GM23338 (cell line): Measurements from ENCODE around the gene CCDC80. TPM values are rescaled to one million over a fixed set of nuclear protein-coding genes. Genes with fewer than 3 reads are reported as not detected.

Experiments
- ATAC-seq: fragments of 200-7000 bp; cut with Tn5 transposase; 3 replicates; pipeline ENCODE4 v1.9.1; 2020
- DNase-seq: peaks from one replicate; pipeline ENCODE4 v3.0.0-alpha.2; 2015; ENCODE audit warnings: low spot score
- H2AFZ ChIP-seq: fragments of 200-600 bp; sonication (generic); 2 replicates; pipeline ENCODE4 v1.8.0; 2016; ENCODE audit warnings: antibody characterized with exemption, mild to moderate bottlenecking, moderate library complexity
- H3F3A ChIP-seq: fragments of 200-600 bp; sonication (generic); replicated peaks from 2 replicates; pipeline ENCODE4 v1.8.0; 2017; ENCODE audit warnings: antibody characterized with exemption, mixed run types, low read depth
- H3K27ac ChIP-seq: fragments of 200-600 bp; sonication (generic); 2 replicates; pipeline ENCODE4 v1.6.1; 2016; ENCODE audit warnings: low read depth
- H3K27me3 ChIP-seq: fragments of 200-600 bp; sonication (generic); 2 replicates; pipeline ENCODE4 v1.8.0; 2016; ENCODE audit warnings: mild to moderate bottlenecking, mixed run types, moderate library complexity; ENCODE audit not compliant: insufficient read depth
- H3K36me3 ChIP-seq: fragments of 200-600 bp; sonication (generic); 2 replicates; pipeline ENCODE4 v1.8.0; 2016; ENCODE audit warnings: mild to moderate bottlenecking; ENCODE audit not compliant: insufficient read depth
- H3K4me1 ChIP-seq: fragments of 200-600 bp; sonication (generic); 2 replicates; pipeline ENCODE4 v1.8.0; 2016; ENCODE audit warnings: mild to moderate bottlenecking, moderate library complexity; ENCODE audit not compliant: insufficient read depth
- H3K4me2 ChIP-seq: fragments of 200-600 bp; sonication (generic); 2 replicates; pipeline ENCODE4 v1.7.1; 2017; ENCODE audit warnings: mixed run types
- H3K4me3 ChIP-seq: fragments of 200-600 bp; sonication (generic); 2 replicates; pipeline ENCODE4 v1.6.1; 2016; ENCODE audit warnings: mixed run types
- H3K79me2 ChIP-seq: fragments of 200-600 bp; sonication (generic); replicated peaks from 2 replicates; pipeline ENCODE4 v1.8.0; 2017; ENCODE audit warnings: mild to moderate bottlenecking; ENCODE audit not compliant: insufficient read depth
- H3K9me2 ChIP-seq: fragments of 200-600 bp; sonication (generic); 2 replicates; pipeline ENCODE4 v1.8.0; 2017; ENCODE audit not compliant: insufficient read depth
- H4K20me1 ChIP-seq: fragments of 200-600 bp; sonication (generic); replicated peaks from 2 replicates; pipeline ENCODE4 v1.8.0; 2017; ENCODE audit warnings: mild to moderate bottlenecking; ENCODE audit not compliant: insufficient read depth
- H3K27ac Mint-ChIP-seq: 2 replicates; pipeline ENCODE4 v1.8.0; 2020; ENCODE audit warnings: inconsistent platforms, mild to moderate bottlenecking, moderate library complexity, mixed read lengths
- H3K27me3 Mint-ChIP-seq: 3 replicates; pipeline ENCODE4 v1.8.0; 2022; ENCODE audit warnings: low read depth, mild to moderate bottlenecking, moderate library complexity, mixed read lengths, inconsistent platforms; ENCODE audit not compliant: insufficient read depth, poor library complexity
- H3K36me3 Mint-ChIP-seq: 3 replicates; pipeline ENCODE4 v1.8.0; 2021; ENCODE audit warnings: low read depth, mild to moderate bottlenecking, inconsistent platforms, moderate library complexity, mixed read lengths
- H3K4me1 Mint-ChIP-seq: 3 replicates; pipeline ENCODE4 v1.8.0; 2020; ENCODE audit warnings: mild to moderate bottlenecking, inconsistent platforms, mixed read lengths
- H3K4me3 Mint-ChIP-seq: 3 replicates; pipeline ENCODE4 v1.8.0; 2021; ENCODE audit warnings: moderate library complexity, mild to moderate bottlenecking, inconsistent platforms, mixed read lengths
- H3K9me3 Mint-ChIP-seq: 3 replicates; pipeline ENCODE4 v1.8.0; 2020; ENCODE audit warnings: moderate library complexity, mild to moderate bottlenecking, inconsistent platforms, mixed read lengths
- CREB1 ChIP-seq: fragments of 250-450 bp; sonication (Bioruptor Pico); IDR thresholded peaks from 2 replicates; pipeline ENCODE4 v1.5.0; 2020; ENCODE audit warnings: low read depth, mild to moderate bottlenecking, moderate library complexity
- CTCF ChIP-seq, 2 experiments: fragments of 200-600 bp in 1 of 2; sonication (generic) in 1 of 2; conservative IDR thresholded peaks; 2 replicates each; pipeline versions ENCODE4 v1.5.1 to v1.6.1; 2016 to 2017; ENCODE audit warnings: antibody characterized with exemption in 2 of 2, low read depth in 2 of 2, mild to moderate bottlenecking in 2 of 2, moderate library complexity in 1 of 2
- EZH2 ChIP-seq: fragments of 200-600 bp; sonication (generic); IDR thresholded peaks from one replicate; pipeline ENCODE4 v1.8.0; 2017; ENCODE audit warnings: antibody characterized with exemption, mild to moderate bottlenecking, low read depth; ENCODE audit not compliant: unreplicated experiment
- EZH2phosphoT487 ChIP-seq: fragments of 200-600 bp; sonication (generic); IDR thresholded peaks from one replicate; pipeline ENCODE4 v1.8.1; 2018; ENCODE audit warnings: antibody characterized with exemption; ENCODE audit not compliant: unreplicated experiment
- JUNB ChIP-seq: IDR thresholded peaks from one replicate; pipeline ENCODE4 v1.6.1; 2016; ENCODE audit warnings: antibody characterized with exemption; ENCODE audit not compliant: unreplicated experiment
- NANOG ChIP-seq: IDR thresholded peaks from 2 replicates; pipeline ENCODE4 v1.6.1; 2016; ENCODE audit warnings: antibody characterized with exemption, borderline replicate concordance
- POLR2AphosphoS5 ChIP-seq: IDR thresholded peaks from 2 replicates; pipeline ENCODE4 v1.6.1; 2016; ENCODE audit warnings: antibody characterized with exemption, low read depth
- REST ChIP-seq: IDR thresholded peaks from one replicate; pipeline ENCODE4 v1.6.1; 2018; ENCODE audit warnings: antibody characterized with exemption; ENCODE audit not compliant: unreplicated experiment
- ZNF114 ChIP-seq: fragments of 250-450 bp; sonication (Bioruptor Pico); IDR thresholded peaks from 2 replicates; pipeline ENCODE4 v1.5.0; 2020; ENCODE audit warnings: mild to moderate bottlenecking, moderate library complexity
- ZNF331 ChIP-seq: fragments of 250-450 bp; sonication (Bioruptor Pico); IDR thresholded peaks from 2 replicates; pipeline ENCODE4 v1.5.0; 2020; ENCODE audit warnings: low read depth, mild to moderate bottlenecking, moderate library complexity
- polyA plus RNA-seq: library from polyadenylated mRNA; unstranded; fragments of >200 nt; fragmentation: Nextera tagmentation; extraction: Ambion mirVana; gene quantifications from 2 replicates; pipeline ENCODE4 v1.2.1, GENCODE V29; 2016
- total RNA-seq: library from RNA; depleted of rRNA; stranded (reverse); fragments of >200 nt; shearing (Covaris generic); gene quantifications from 2 replicates; pipeline ENCODE4 v1.2.3, GENCODE V29; 2014

The CCDC80 gene
- total and polyA plus RNA-seq, 2 experiments from 2014 or later, result 5.4 to 6.7 TPM

DNA sequence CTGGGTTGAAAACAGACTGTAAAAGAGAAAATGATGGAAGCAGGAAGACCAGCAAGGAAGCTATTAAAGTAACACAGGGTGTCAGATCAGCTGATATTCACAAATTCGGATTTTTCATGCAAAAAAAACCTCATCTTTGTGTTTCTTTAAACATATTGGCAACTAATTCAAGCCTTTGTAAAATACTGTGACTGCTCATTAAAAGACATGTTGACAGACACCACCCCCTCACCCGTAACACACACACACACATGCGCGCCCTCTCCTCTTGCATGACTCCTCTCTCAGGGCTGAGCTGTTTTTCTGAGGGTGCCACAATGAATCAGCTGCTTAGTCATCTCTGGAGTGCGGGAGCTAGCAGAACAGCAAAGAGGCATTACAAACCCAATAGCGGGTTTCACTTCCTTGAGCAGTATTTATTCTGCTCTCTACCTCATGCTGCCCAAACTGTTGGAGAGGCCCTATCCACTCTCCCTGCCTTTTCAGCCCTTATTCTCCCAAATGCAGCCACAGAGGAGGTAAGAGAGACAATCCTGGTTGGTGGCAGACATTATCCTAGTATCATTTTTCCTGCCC, 35.8 kb upstream of the CCDC80 start:
- Histone ChIP-seq H3K9me2 (0 out of 2 replicates have a peak, but pooled peaks cover 3% of the 10 kb centered on the region), H3K4me3 (no peak overlapping the region), H3K4me2 (peak overlapping the region; percentile 37; the same call in 1 of the 2 replicates), H3K27ac (peak overlapping the region; percentile 73; the same call in 1 of the 2 replicates), H2AFZ (peak overlapping the region; percentile 94), H3K27me3 (no peaks in the 10 kb centered on the region), H3K4me1 (peaks cover 13% of the 10 kb centered on the region), H3K79me2 (no peaks in the 10 kb centered on the region), H4K20me1 (no peaks in the 10 kb centered on the region), H3K36me3 (no peaks in the 10 kb centered on the region), H3F3A (no peaks in the 10 kb centered on the region)
- H3K4me1 Mint-ChIP-seq, result peaks cover 10% of the 10 kb centered on the region
- no peaks in the 10 kb centered on the region for H3K36me3 Mint-ChIP-seq
- H3K27ac Mint-ChIP-seq, result peak overlapping the region; percentile 90
- ATAC-seq (peak; percentile 88), DNase-seq (peak; percentile 51)
- TF ChIP-seq EZH2, result no peak
- no peak for TF ChIP-seq ZNF114 (CRISPR knock-in tag)
- no peak for TF ChIP-seq CTCF (conservative IDR thresholded peaks at IDR 0.05; ENCODE audit: low read depth in 2 of 2)
- no peak for TF ChIP-seq POLR2AphosphoS5
- no peak for TF ChIP-seq CREB1 (CRISPR knock-in tag)
- TF ChIP-seq EZH2phosphoT487, result no peak
- no peak for TF ChIP-seq JUNB
- TF ChIP-seq ZNF331 (CRISPR knock-in tag), result no peak
- no peak for TF ChIP-seq REST
- no peak for TF ChIP-seq NANOG
- no peak overlapping the region for H3K4me3 Mint-ChIP-seq
- no peaks in the 10 kb centered on the region for H3K9me3 Mint-ChIP-seq
- peaks cover 2% of the 10 kb centered on the region for H3K27me3 Mint-ChIP-seq
